ENCODE data around the gene PDE10A. TPM values are rescaled to one million over a fixed set of nuclear protein-coding genes. Genes with fewer than 3 reads are reported as not detected.

The PDE10A gene
- total RNA-seq, 1 experiment from 2014 or later, result 2.1 TPM

DNA sequence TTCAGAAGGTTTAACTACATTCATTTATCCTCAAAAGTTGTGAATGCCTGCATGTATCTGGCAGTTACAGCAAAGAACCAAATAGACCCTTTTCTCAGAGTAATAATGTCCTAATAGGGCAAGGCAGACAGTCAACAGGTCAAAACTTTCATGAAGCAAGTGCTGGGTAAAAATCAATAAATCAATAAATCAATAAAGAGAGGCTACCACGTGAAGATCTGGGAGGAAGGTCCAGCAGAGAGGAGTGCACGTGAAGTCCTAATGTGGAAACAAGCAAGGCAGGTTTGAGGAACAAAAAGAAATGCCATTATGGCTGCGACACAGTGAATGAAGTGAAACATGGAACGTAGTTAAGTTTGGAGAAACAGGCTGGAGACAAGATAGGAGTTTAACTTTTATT, 317.3 kb downstream of the PDE10A start:
- intact Hi-C loops (cut with micrococcal nuclease), result no loop called here
- no peak overlapping the region for H3K27ac ChIP-seq (ENCODE audit: low read length)
- ChIA-PET CTCF (no interaction called here), POLR2A (ENCODE audit: unreplicated experiment) (no interaction called here)
- TF ChIP-seq, protein P1, sequence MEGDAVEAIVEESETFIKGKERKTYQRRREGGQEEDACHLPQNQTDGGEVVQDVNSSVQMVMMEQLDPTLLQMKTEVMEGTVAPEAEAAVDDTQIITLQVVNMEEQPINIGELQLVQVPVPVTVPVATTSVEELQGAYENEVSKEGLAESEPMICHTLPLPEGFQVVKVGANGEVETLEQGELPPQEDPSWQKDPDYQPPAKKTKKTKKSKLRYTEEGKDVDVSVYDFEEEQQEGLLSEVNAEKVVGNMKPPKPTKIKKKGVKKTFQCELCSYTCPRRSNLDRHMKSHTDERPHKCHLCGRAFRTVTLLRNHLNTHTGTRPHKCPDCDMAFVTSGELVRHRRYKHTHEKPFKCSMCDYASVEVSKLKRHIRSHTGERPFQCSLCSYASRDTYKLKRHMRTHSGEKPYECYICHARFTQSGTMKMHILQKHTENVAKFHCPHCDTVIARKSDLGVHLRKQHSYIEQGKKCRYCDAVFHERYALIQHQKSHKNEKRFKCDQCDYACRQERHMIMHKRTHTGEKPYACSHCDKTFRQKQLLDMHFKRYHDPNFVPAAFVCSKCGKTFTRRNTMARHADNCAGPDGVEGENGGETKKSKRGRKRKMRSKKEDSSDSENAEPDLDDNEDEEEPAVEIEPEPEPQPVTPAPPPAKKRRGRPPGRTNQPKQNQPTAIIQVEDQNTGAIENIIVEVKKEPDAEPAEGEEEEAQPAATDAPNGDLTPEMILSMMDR (conservative IDR thresholded peaks at IDR 0.05; ENCODE audit: low read depth, low read length), result no peak
- TF ChIP-seq EZH2 (IDR thresholded peaks at IDR 0.05; ENCODE audit: low read length, unreplicated experiment) (no peak), EZH2phosphoT487 (IDR thresholded peaks at IDR 0.05; ENCODE audit: borderline replicate concordance, low read length) (no peak)
- H3K4me2 ChIP-seq (ENCODE audit: low read length), result no peak overlapping the region
- no peak overlapping the region for H3K9ac ChIP-seq (ENCODE audit: low read length)
- DNase-seq (no peak), ATAC-seq (no peak)
- H3K4me3 ChIP-seq (ENCODE audit: low read length), result no peak overlapping the region
- H3K36me3 ChIP-seq (ENCODE audit: low read depth, low read length), result no peaks in the 10 kb centered on the region
- H3F3A ChIP-seq (ENCODE audit: low read length, unreplicated experiment), result no peaks in the 10 kb centered on the region
- no peaks in the 10 kb centered on the region for H3K79me2 ChIP-seq (ENCODE audit: low read length)
- H3K9me2 ChIP-seq (replicated peaks; ENCODE audit: low read length), result no peaks in the 10 kb centered on the region
- no peak overlapping the region for H2AFZ ChIP-seq (ENCODE audit: low read length)
- BruUV-seq (replicated peaks), result no TSS peak
- H4K20me1 ChIP-seq (ENCODE audit: low read length), result no peaks in the 10 kb centered on the region
- no peaks in the 10 kb centered on the region for H3K27me3 ChIP-seq (ENCODE audit: low read length)
- H3K9me3 ChIP-seq (ENCODE audit: low read length), result no peaks in the 10 kb centered on the region
- H3K4me1 ChIP-seq (ENCODE audit: insufficient read depth, low read length), result no peaks in the 10 kb centered on the region

DNA sequence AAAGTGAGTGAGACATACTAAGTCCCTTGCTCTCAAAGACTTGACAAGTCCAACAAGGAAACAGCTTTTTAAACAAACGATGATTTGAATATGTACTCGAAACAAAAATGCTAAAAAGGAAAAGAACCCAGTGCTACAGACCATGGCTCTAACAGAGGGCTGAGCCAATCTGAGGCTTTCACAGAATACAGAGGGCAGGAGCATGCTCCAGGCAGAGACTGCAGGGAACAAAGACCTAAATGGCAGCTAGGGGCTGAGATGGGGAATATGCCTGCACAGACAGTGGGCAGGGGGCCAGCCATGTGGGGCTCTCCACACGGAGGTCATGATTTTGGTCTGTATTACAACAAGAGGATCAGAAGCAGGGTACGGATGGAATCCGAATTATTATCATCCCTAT, 322.5 kb downstream of the PDE10A start:
- H3K79me2 ChIP-seq (ENCODE audit: low read length), result no peaks in the 10 kb centered on the region
- DNase-seq (no peak), ATAC-seq (no peak)
- TF ChIP-seq EZH2phosphoT487 (IDR thresholded peaks at IDR 0.05; ENCODE audit: borderline replicate concordance, low read length) (no peak), EZH2 (IDR thresholded peaks at IDR 0.05; ENCODE audit: low read length, unreplicated experiment) (no peak)
- TF ChIP-seq, protein P1 (conservative IDR thresholded peaks at IDR 0.05; ENCODE audit: low read depth, low read length), result no peak
- no peak overlapping the region for H3K27ac ChIP-seq (ENCODE audit: low read length)
- no peaks in the 10 kb centered on the region for H3K27me3 ChIP-seq (ENCODE audit: low read length)
- H3K4me1 ChIP-seq (ENCODE audit: insufficient read depth, low read length), result no peaks in the 10 kb centered on the region
- ChIA-PET POLR2A (ENCODE audit: unreplicated experiment) (no interaction called here), CTCF (no interaction called here)
- H3K36me3 ChIP-seq (ENCODE audit: low read depth, low read length), result no peaks in the 10 kb centered on the region
- no peak overlapping the region for H3K4me2 ChIP-seq (ENCODE audit: low read length)
- H4K20me1 ChIP-seq (ENCODE audit: low read length), result no peaks in the 10 kb centered on the region
- no peak overlapping the region for H2AFZ ChIP-seq (ENCODE audit: low read length)
- no peak overlapping the region for H3K9ac ChIP-seq (ENCODE audit: low read length)
- intact Hi-C loops (cut with micrococcal nuclease), result no loop called here
- H3K4me3 ChIP-seq (ENCODE audit: low read length), result no peak overlapping the region
- H3F3A ChIP-seq (ENCODE audit: low read length, unreplicated experiment), result no peaks in the 10 kb centered on the region
- H3K9me2 ChIP-seq (replicated peaks; ENCODE audit: low read length), result no peaks in the 10 kb centered on the region
- no peaks in the 10 kb centered on the region for H3K9me3 ChIP-seq (ENCODE audit: low read length)
- BruUV-seq (replicated peaks), result no TSS peak

DNA sequence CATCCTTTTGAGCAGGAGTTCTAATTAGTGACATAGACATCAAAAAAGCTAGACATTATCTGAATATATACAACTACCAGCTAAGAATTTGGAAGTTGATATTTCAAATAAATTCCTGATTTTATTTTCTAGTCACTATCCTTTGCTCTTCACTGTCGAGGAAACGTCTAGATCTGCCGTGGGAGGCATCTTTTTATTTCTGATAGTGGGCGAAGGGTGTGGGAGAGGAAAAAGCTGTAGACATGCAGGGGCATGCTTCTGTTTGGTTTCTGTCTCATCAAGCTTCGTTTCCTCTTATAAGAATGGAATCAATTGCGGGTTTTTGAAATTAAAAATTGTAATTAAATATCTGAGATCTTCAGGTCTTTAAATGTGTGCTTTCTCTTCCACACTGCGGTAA, 337.4 kb downstream of the PDE10A start:
- BruUV-seq (replicated peaks), result no TSS peak
- Histone ChIP-seq H2AFZ (ENCODE audit: low read length) (no peak overlapping the region), H3K27ac (ENCODE audit: low read length) (no peak overlapping the region), H3F3A (ENCODE audit: low read length, unreplicated experiment) (no peaks in the 10 kb centered on the region), H3K4me2 (ENCODE audit: low read length) (no peak overlapping the region), H3K79me2 (ENCODE audit: low read length) (no peaks in the 10 kb centered on the region), H3K9me3 (ENCODE audit: low read length) (no peaks in the 10 kb centered on the region), H3K9me2 (replicated peaks; ENCODE audit: low read length) (no peaks in the 10 kb centered on the region), H3K4me1 (ENCODE audit: insufficient read depth, low read length) (no peaks in the 10 kb centered on the region), H3K4me3 (ENCODE audit: low read length) (no peak overlapping the region), H3K36me3 (ENCODE audit: low read depth, low read length) (no peaks in the 10 kb centered on the region), H4K20me1 (ENCODE audit: low read length) (no peaks in the 10 kb centered on the region), H3K27me3 (ENCODE audit: low read length) (peaks cover 4% of the 10 kb centered on the region; the same call in 1 of the 2 replicates), H3K9ac (ENCODE audit: low read length) (no peak overlapping the region)
- POLR2A ChIA-PET (ENCODE audit: unreplicated experiment), result no interaction called here
- intact Hi-C loops (cut with micrococcal nuclease), result no loop called here
- ATAC-seq, result no peak
- no peak for DNase-seq
- CTCF ChIA-PET, result no interaction called here
- TF ChIP-seq EZH2 (IDR thresholded peaks at IDR 0.05; ENCODE audit: low read length, unreplicated experiment) (no peak), EZH2phosphoT487 (IDR thresholded peaks at IDR 0.05; ENCODE audit: borderline replicate concordance, low read length) (no peak)
- TF ChIP-seq, protein P1 (conservative IDR thresholded peaks at IDR 0.05; ENCODE audit: low read depth, low read length), result no peak

Measured in PC-3 (cell line).